ENCODE results near the gene AMOTL1. TPM values are rescaled to one million over a fixed set of nuclear protein-coding genes. Genes with fewer than 3 reads are reported as not detected.

AMOTL1 gene
- total and polyA plus RNA-seq, 8 donors, result 5.0 to 46.3 (median 14.8) TPM

DNA sequence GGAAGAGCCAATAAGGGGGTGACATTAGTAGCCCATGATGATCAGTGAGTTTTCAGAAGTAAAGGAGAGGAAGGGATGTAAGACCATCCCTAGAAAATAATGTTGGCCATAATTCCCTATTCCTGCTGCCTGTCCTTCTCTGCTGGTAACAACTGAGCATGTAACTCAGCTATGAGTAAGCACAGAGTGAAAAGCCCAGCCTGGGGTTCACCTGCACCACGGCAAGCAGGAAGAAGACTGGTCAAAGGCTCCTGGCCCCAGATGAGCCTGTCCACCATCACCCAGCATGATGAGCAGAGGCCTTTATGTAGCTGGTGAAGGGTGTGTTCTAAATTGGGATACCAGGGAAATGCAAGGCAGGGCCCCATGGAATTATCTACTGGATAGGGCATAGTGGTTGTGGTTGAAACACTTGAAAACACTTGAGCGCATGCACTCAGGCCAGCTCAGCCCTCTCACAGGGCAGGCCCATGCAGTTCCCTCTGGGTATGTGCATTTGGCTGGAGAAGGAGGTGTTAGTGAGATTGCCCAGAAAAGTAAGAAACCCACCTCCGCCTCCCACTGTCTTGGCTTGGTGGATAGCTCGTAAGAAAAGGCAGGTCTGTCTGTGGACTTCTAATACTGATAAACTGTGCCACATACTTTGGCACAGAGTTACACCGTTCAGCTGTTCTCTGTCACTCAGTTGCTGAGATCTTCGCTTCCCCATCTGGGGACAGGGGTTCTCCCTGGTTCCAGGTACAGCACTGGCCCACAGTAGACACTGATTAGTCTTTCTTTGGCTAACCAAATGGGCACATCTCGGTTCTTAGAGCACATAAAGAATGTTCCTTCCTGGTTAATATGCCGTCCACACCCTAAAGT lies 86.8 kb downstream of the AMOTL1 start:
- Histone ChIP-seq H3K27ac (no peak overlapping the region), H3K36me3 (peaks cover 26 to 97% (median 84%) of the 10 kb centered on the region in 4 donors)
- 88 to 94% (median 93%) methylated on average over 8 of the region's 8 CpGs for WGBS, 5 donors

DNA sequence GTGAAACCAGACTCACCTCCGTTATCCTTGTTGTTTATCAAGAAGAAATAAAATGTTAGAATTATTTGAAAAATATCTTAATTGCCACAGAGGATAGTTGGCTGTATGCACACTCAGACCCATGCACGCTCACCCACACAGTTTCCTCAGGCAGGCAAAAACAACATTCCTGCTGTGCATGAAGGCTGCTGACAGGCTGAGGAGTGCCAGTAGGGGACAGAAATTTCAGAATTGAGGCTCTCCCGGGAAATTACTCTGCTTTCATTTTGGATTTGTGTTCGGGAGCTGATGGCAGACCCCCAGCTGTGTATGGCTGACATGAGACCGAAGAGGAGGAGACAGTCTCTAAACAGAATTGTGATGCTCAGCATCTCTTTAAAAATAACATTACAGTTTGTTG lies 87.5 kb downstream of the AMOTL1 start:
- DNase-seq, result no peak
- H3K36me3 ChIP-seq, result peaks cover 26 to 97% (median 85%) of the 10 kb centered on the region in 4 donors
- H3K27ac ChIP-seq, result no peak overlapping the region
- TF ChIP-seq POLR2A (IDR thresholded peaks at IDR 0.05) (no peak), POLR2AphosphoS5 (IDR thresholded peaks at IDR 0.05) (no peak)
- intact Hi-C loops (cut with DNase I; ENCODE audit: low total_unique reads), result no loop called here
- H3K27me3 ChIP-seq, result no peaks in the 10 kb centered on the region
- 83 to 94% (median 89%) methylated on average over 5 of the region's 5 CpGs for WGBS, 5 donors
- no peaks in the 10 kb centered on the region for H3K4me1 ChIP-seq
- no peaks in the 10 kb centered on the region for H3K9me3 ChIP-seq
- no peak overlapping the region for H3K4me3 ChIP-seq

More for the DNA sequence above, 86.8 kb downstream of the AMOTL1 start:
- TF ChIP-seq, protein P1, sequence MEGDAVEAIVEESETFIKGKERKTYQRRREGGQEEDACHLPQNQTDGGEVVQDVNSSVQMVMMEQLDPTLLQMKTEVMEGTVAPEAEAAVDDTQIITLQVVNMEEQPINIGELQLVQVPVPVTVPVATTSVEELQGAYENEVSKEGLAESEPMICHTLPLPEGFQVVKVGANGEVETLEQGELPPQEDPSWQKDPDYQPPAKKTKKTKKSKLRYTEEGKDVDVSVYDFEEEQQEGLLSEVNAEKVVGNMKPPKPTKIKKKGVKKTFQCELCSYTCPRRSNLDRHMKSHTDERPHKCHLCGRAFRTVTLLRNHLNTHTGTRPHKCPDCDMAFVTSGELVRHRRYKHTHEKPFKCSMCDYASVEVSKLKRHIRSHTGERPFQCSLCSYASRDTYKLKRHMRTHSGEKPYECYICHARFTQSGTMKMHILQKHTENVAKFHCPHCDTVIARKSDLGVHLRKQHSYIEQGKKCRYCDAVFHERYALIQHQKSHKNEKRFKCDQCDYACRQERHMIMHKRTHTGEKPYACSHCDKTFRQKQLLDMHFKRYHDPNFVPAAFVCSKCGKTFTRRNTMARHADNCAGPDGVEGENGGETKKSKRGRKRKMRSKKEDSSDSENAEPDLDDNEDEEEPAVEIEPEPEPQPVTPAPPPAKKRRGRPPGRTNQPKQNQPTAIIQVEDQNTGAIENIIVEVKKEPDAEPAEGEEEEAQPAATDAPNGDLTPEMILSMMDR (IDR thresholded peaks at IDR 0.05), result no peak
- no peak for TF ChIP-seq POLR2AphosphoS5 (IDR thresholded peaks at IDR 0.05)
- TF ChIP-seq EP300 (IDR thresholded peaks at IDR 0.05), result no peak
- TF ChIP-seq POLR2A (IDR thresholded peaks at IDR 0.05), result no peak
- H3K4me1 ChIP-seq, result peaks cover 0 to 6% (median 1%) of the 10 kb centered on the region in 4 donors
- intact Hi-C loops (cut with DNase I; ENCODE audit: low total_unique reads), result no loop called here
- H3K4me3 ChIP-seq, result no peak overlapping the region
- H3K27me3 ChIP-seq, result no peaks in the 10 kb centered on the region
- no peak for DNase-seq
- no peaks in the 10 kb centered on the region for H3K9me3 ChIP-seq

DNA sequence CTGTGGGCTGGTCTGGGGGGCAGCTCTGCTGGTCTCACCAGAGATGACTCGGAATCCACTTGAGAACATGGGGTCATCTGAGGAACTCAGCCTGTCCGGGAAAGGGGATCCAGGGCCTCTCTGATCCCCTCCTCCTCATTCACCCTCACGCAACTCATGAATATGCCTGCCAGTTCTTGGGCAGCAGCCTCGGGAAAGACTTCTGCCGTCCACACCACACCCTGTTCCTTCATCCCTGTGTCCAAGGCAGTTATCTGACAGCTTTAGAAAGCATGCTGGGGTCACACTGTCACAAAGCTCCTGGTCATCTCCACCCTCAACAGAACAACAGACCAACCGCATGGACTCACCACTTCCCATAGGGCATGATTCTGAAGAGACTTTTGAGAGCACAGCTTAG lies 88.3 kb downstream of the AMOTL1 start:
- H3K36me3 ChIP-seq, result peaks cover 26 to 97% (median 86%) of the 10 kb centered on the region in 4 donors
- 82 to 94% (median 92%) methylated on average over 6 of the region's 6 CpGs for WGBS, 5 donors
- H3K27me3 ChIP-seq, result no peaks in the 10 kb centered on the region
- TF ChIP-seq EP300 (IDR thresholded peaks at IDR 0.05) (no peak), POLR2AphosphoS5 (IDR thresholded peaks at IDR 0.05) (no peak), POLR2A (IDR thresholded peaks at IDR 0.05) (no peak)
- TF ChIP-seq, protein P1 (IDR thresholded peaks at IDR 0.05), result no peak
- no peak overlapping the region for H3K27ac ChIP-seq
- DNase-seq, result no peak
- no peaks in the 10 kb centered on the region for H3K4me1 ChIP-seq
- H3K4me3 ChIP-seq, result no peak overlapping the region
- intact Hi-C loops (cut with DNase I; ENCODE audit: low total_unique reads), result no loop called here
- no peaks in the 10 kb centered on the region for H3K9me3 ChIP-seq

DNA sequence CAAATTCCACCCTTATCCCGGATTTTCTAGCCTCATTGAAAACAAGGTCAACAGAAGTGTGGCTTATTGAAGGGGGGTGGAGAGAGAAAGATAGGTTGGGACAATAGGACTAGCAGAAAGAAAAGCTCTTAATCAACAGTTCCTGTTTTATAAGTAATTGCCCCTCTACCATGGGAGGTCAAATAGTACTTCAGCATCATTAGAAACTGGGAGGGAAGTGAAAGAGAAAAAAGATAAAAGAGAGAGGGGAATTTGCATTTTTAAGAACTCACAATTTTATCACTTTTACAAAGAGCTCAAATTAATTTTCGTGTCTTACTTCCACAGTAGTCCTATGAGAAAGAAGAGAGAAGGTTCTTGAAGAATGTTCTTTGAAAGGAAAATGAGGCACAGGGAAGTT lies 89.2 kb downstream of the AMOTL1 start:
- no peaks in the 10 kb centered on the region for H3K9me3 ChIP-seq
- no peak for TF ChIP-seq POLR2A (IDR thresholded peaks at IDR 0.05)
- no peak for TF ChIP-seq POLR2AphosphoS5 (IDR thresholded peaks at IDR 0.05)
- no peak for TF ChIP-seq EP300 (IDR thresholded peaks at IDR 0.05)
- TF ChIP-seq, protein P1 (IDR thresholded peaks at IDR 0.05), result no peak
- no peaks in the 10 kb centered on the region for H3K27me3 ChIP-seq
- H3K36me3 ChIP-seq, result peaks cover 26 to 96% (median 86%) of the 10 kb centered on the region in 4 donors
- H3K27ac ChIP-seq, result no peak overlapping the region
- intact Hi-C loops (cut with DNase I; ENCODE audit: low total_unique reads), result no loop called here
- no peak overlapping the region for H3K4me3 ChIP-seq
- DNase-seq, result no peak
- 81 to 94% (median 90%) methylated on average over 2 of the region's 2 CpGs for WGBS, 5 donors
- no peaks in the 10 kb centered on the region for H3K4me1 ChIP-seq

All from stomach (tissue), 9 donors.